Left ventricle myocardium inferior (tissue), 1 donor: ENCODE results near the gene AGAP1. TPM values are rescaled to one million over a fixed set of nuclear protein-coding genes. Genes with fewer than 3 reads are reported as not detected.

Source experiments
- DNase-seq: peaks from one replicate; pipeline ENCODE4 v3.0.0-alpha.2; 2020
- H3K27ac ChIP-seq: fragments of 200-600 bp; replicated peaks from 2 replicates; pipeline ENCODE4 v1.8.0; 2021
- H3K27me3 ChIP-seq: fragments of 200-600 bp; 2 replicates; pipeline ENCODE4 v1.8.0; 2021; ENCODE audit warnings: low read depth
- H3K36me3 ChIP-seq: fragments of 200-600 bp; 2 replicates; pipeline ENCODE4 v1.8.0; 2021
- H3K4me1 ChIP-seq: fragments of 200-600 bp; 2 replicates; pipeline ENCODE4 v1.8.0; 2021
- H3K4me3 ChIP-seq: fragments of 200-600 bp; 2 replicates; pipeline ENCODE4 v1.8.0; 2021; ENCODE audit warnings: mild to moderate bottlenecking, moderate library complexity
- H3K9me3 ChIP-seq: fragments of 200-600 bp; replicated peaks from 2 replicates; pipeline ENCODE4 v1.8.0; 2021
- intact Hi-C: fragments of 100-400 bp; cut with micrococcal nuclease; formaldehyde crosslinking; loops from one replicate; pipeline ENCODE4 v1.11.0; 2022
- total RNA-seq: library from RNA; stranded (reverse); fragmentation: NEBNext Ultra II Directional; extraction: Animal tissue kit (Norgen Biotek cat#: 25700); gene quantifications from one replicate; pipeline ENCODE4 v1.2.1, GENCODE V29; 2021
- TF ChIP-seq, protein P1 (sequence below): fragments of 200-600 bp; IDR thresholded peaks from 2 replicates; pipeline ENCODE4 v1.8.0; 2021; ENCODE audit warnings: antibody characterized with exemption, mild to moderate bottlenecking, borderline replicate concordance
- donor health status: DM: no; HTN: yes; CAD: no; lungs with severe emphysema.

The AGAP1 gene
- total RNA-seq, 1 donor from 2014 or later, result 18.1 TPM

DNA sequence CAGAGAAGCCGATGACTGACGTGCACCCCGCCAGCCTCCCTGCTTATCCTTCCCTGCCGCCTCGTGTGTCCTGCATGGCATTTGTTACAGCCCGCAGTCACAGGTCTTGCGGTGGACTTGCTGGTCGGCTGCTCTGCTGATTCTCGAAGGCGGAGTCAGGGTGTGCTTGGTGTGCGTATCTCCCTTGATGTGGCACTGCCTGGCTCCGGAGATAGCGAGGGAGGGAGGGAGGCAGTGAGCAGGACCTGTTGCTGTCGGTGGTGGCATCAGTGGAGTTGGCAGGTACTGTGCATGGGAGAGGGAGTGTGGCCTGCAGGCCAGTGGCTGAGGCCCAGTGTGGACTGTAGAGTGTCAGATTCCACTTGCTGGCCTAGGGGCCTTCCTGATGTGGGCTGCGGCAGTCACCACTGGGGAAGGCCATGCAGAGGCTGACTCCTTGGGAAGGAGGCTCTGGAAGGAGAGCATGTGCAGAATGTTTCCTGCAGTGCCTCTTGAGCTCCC lies 198.9 kb downstream of the AGAP1 start:
- DNase-seq, result no peak

DNA sequence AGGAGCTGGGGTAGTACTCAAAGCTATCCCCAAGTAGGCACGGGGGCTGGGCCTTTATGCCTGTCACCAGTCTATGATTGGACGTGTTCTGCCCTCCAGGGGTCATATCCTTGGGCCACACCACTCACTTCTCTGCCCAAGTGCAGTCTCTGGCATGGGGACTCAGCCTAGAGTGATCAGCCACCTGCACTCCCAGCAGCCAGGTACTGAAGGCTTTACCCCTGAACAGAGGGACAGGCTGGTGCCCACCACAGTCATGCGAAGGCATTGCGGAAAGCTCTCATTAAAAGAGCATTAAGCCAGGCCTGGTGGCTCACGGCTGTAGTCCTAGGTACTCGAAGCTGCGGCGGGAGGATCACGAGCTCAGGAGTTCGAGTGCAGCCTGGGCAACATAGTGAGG lies 199.4 kb downstream of the AGAP1 start:
- Histone ChIP-seq H3K9me3 (no peaks in the 10 kb centered on the region), H3K27ac (no peak overlapping the region), H3K4me1 (peaks cover 28% of the 10 kb centered on the region), H3K27me3 (no peaks in the 10 kb centered on the region), H3K36me3 (no peaks in the 10 kb centered on the region), H3K4me3 (no peak overlapping the region)
- intact Hi-C loops, result no loop called here
- TF ChIP-seq, protein P1, sequence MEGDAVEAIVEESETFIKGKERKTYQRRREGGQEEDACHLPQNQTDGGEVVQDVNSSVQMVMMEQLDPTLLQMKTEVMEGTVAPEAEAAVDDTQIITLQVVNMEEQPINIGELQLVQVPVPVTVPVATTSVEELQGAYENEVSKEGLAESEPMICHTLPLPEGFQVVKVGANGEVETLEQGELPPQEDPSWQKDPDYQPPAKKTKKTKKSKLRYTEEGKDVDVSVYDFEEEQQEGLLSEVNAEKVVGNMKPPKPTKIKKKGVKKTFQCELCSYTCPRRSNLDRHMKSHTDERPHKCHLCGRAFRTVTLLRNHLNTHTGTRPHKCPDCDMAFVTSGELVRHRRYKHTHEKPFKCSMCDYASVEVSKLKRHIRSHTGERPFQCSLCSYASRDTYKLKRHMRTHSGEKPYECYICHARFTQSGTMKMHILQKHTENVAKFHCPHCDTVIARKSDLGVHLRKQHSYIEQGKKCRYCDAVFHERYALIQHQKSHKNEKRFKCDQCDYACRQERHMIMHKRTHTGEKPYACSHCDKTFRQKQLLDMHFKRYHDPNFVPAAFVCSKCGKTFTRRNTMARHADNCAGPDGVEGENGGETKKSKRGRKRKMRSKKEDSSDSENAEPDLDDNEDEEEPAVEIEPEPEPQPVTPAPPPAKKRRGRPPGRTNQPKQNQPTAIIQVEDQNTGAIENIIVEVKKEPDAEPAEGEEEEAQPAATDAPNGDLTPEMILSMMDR, result no peak
- no peak for DNase-seq

More for the DNA sequence above, 198.9 kb downstream of the AGAP1 start:
- Histone ChIP-seq H3K27me3 (no peaks in the 10 kb centered on the region), H3K36me3 (no peaks in the 10 kb centered on the region), H3K4me3 (no peak overlapping the region), H3K27ac (no peak overlapping the region), H3K4me1 (peaks cover 28% of the 10 kb centered on the region), H3K9me3 (no peaks in the 10 kb centered on the region)
- intact Hi-C loops, result no loop called here
- TF ChIP-seq, protein P1, result no peak

DNA sequence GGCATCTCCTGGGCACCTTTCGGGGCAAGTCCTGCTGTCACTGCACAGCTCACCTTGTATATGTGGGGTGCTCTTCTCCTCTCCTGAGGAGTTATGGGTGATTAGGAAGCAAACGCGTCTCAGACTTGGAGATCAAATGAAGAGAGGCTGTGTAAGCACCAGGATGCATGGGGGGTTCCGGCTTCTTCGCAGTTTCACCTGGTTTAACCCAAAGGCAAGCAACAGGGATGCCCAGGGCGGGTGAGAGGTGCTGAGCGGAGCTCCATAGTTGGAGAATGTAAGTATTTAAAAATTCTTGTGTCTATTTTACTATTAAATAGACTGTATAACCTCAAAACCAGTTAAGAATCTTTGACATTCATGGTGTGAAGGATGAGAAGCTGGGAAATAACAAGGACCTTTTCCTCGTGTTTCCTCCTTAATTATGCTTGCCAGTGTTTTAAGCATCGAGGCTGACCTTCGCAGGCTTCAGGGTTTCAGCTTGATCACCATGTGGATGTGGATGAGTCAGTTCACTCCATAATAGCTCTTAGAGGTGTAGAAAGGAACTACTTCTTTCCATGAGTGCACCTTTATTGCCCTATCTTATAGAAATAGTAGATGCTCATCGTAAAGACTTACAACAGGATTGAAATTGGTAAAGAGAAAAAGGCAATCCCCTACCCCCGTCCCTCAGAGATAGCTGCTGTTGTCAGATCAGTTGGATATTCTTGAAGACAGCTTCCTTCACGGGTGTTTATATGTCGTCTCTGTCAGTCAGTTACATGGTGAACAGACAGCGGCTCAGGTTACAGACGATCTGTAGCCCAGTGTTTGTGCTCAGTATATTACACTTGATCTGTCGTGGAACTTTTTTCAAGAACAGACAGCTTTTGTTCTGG lies 201.1 kb downstream of the AGAP1 start:
- Histone ChIP-seq H3K27ac (no peak overlapping the region), H3K4me1 (peaks cover 18% of the 10 kb centered on the region), H3K27me3 (no peaks in the 10 kb centered on the region), H3K4me3 (no peak overlapping the region), H3K9me3 (no peaks in the 10 kb centered on the region), H3K36me3 (no peaks in the 10 kb centered on the region)
- TF ChIP-seq, protein P1, result no peak
- intact Hi-C loops, result no loop called here
- DNase-seq, result no peak

DNA sequence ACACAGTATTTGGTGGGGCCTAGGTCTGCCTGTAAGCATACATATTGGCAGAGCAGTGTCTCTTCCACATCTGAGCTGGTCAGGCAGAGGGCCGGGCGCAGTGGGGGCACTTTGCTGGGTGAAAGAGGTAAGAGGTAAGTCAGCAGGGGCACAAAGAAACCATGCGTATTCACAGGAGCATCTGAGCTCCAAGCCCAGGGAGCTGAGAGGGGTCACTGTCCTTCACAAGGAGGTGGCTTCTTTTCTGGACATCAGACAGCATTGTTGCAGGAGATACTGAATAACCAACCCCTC lies 201.7 kb downstream of the AGAP1 start:
- TF ChIP-seq, protein P1, result no peak
- no peak for DNase-seq
- Histone ChIP-seq H3K27ac (no peak overlapping the region), H3K4me1 (peaks cover 12% of the 10 kb centered on the region), H3K27me3 (no peaks in the 10 kb centered on the region), H3K36me3 (no peaks in the 10 kb centered on the region), H3K4me3 (no peak overlapping the region), H3K9me3 (no peaks in the 10 kb centered on the region)
- intact Hi-C loops, result no loop called here

DNA sequence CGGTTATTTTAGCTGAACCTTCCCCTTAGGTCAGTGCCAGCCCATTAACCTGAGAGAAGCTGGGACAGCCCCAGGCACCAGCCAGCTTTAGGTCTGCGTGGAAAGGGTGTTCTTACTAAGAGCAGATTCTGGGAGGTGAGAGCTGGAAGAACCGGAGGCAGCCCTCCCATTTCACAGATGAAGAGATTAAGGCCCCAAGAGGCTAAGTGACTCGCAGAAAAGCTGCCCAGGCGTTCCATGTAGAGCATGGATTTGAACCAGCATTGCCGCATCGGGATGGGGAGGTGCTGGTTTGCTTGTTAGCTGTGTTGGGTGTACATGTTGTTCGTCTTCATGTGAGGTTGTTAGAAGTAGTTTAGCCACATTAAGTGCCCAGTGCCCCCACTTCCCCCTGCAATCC lies 203.2 kb downstream of the AGAP1 start:
- no peaks in the 10 kb centered on the region for H3K9me3 ChIP-seq
- no peak overlapping the region for H3K4me3 ChIP-seq
- peaks cover 11% of the 10 kb centered on the region for H3K4me1 ChIP-seq
- no peaks in the 10 kb centered on the region for H3K36me3 ChIP-seq
- no peak for DNase-seq
- no peak overlapping the region for H3K27ac ChIP-seq
- intact Hi-C loops, result no loop called here
- no peaks in the 10 kb centered on the region for H3K27me3 ChIP-seq
- TF ChIP-seq, protein P1, result no peak
